T-cell (primary cell): ENCODE data around the gene COQ6. TPM values are rescaled to one million over a fixed set of nuclear protein-coding genes. Genes with fewer than 3 reads are reported as not detected.

ENCODE experiments used
- ATAC-seq, 4 experiments: fragments of 200-7000 bp in 3 of 4; fragments of 150-1000 bp in 1 of 4; cut with Tn5 transposase; replicated peaks in 1 of 4; 1 replicate in 3 of 4; 2 replicates in 1 of 4; pipeline ENCODE4 v1.10.0; 2021; ENCODE audit warnings: moderate library complexity in 3 of 4, mild to moderate bottlenecking in 2 of 4, moderate number of reproducible peaks in 1 of 4
- CTCF ChIA-PET, 2 donors: fragments of 300-600 bp; sonication (Branson Sonifier 250); formaldehyde crosslinking; loops; one replicate each; lab custom pipeline; 2022; ENCODE audit warnings: antibody characterized with exemption in 2 of 2; lab: Charles Lee
- POLR2A ChIA-PET, 2 donors: fragments of 300-600 bp; sonication (Branson Sonifier 250); formaldehyde crosslinking; loops; one replicate each; lab custom pipeline; 2022; ENCODE audit warnings: antibody characterized with exemption in 2 of 2; lab: Charles Lee
- DNase-seq, 35 experiments: peaks; one replicate each; pipeline versions ENCODE4 v3.0.0 to v3.0.0-alpha.2; 2013 to 2023
- H3K27ac ChIP-seq: one replicate; pipeline ENCODE4 v1.5.1; 2013; ENCODE audit warnings: low read length
- H3K27me3 ChIP-seq, 2 experiments: replicated peaks in 1 of 2; 1 replicate in 1 of 2; 2 replicates in 1 of 2; pipeline versions ENCODE4 v1.6.1 to v1.7.0; 2013; ENCODE audit warnings: low read length in 1 of 2, mixed read lengths in 1 of 2; ENCODE audit not compliant: control insufficient read depth in 2 of 2, insufficient read depth in 2 of 2; ENCODE audit errors: extremely low read depth in 1 of 2
- H3K36me3 ChIP-seq, 2 donors: 1 replicate in 1 of 2; 2 replicates in 1 of 2; pipeline versions ENCODE4 v1.6.1 to v1.7.0; 2013; ENCODE audit warnings: low read length in 1 of 2; ENCODE audit not compliant: control insufficient read depth in 2 of 2, insufficient read depth in 1 of 2; ENCODE audit errors: extremely low read depth in 1 of 2
- H3K4me1 ChIP-seq, 2 experiments: 1 replicate in 1 of 2; 2 replicates in 1 of 2; pipeline versions ENCODE4 v1.6.1 to v1.7.0; 2013; ENCODE audit warnings: low read length in 2 of 2, mixed read lengths in 1 of 2; ENCODE audit not compliant: insufficient read depth in 2 of 2, control insufficient read depth in 1 of 2; ENCODE audit errors: extremely low read depth in 1 of 2
- H3K4me3 ChIP-seq, 2 donors: 1 replicate in 1 of 2; 2 replicates in 1 of 2; pipeline versions ENCODE4 v1.5.1 to v1.7.0; 2013; ENCODE audit warnings: mild to moderate bottlenecking in 2 of 2, low read length in 1 of 2, moderate library complexity in 1 of 2; ENCODE audit not compliant: control insufficient read depth in 1 of 2; ENCODE audit errors: extremely low read depth in 1 of 2
- H3K9me3 ChIP-seq: 2 replicates; pipeline ENCODE4 v1.7.0; 2013
- H3K27ac Mint-ChIP-seq, 2 donors: one replicate each; pipeline ENCODE4 v1.8.0; 2020 to 2021; ENCODE audit warnings: mild to moderate bottlenecking in 2 of 2, mixed read lengths in 2 of 2
- H3K27me3 Mint-ChIP-seq, 2 donors: one replicate each; pipeline ENCODE4 v1.8.0; 2021 to 2022; ENCODE audit warnings: mixed read lengths in 2 of 2
- H3K36me3 Mint-ChIP-seq: one replicate; pipeline ENCODE4 v1.8.0; 2021; ENCODE audit warnings: mixed read lengths
- H3K4me1 Mint-ChIP-seq, 3 donors: one replicate each; pipeline ENCODE4 v1.8.0; 2020 to 2022; ENCODE audit warnings: mixed read lengths in 3 of 3, mild to moderate bottlenecking in 1 of 3
- H3K4me3 Mint-ChIP-seq, 3 donors: one replicate each; pipeline ENCODE4 v1.8.0; 2020 to 2022; ENCODE audit warnings: mild to moderate bottlenecking in 3 of 3, mixed read lengths in 3 of 3, moderate library complexity in 3 of 3
- H3K9me3 Mint-ChIP-seq, 3 donors: one replicate each; pipeline ENCODE4 v1.8.0; 2020 to 2022; ENCODE audit warnings: mixed read lengths in 3 of 3
- WGBS: methylation state at CpG from one replicate; pipeline ENCODE4 v1.1.5; 2013; ENCODE audit warnings: missing lambda C conversion rate; ENCODE audit not compliant: insufficient coverage; 5-methylcytosine and 5-hydroxymethylcytosine counted together
- total RNA-seq, 35 experiments: library from RNA in 6 of 35; stranded (reverse) in 6 of 35; fragments of 120-200 nt in 1 of 35; gene quantifications; one replicate each; pipeline versions ENCODE4 v1.2.1 to v1.2.4 and lab custom pipeline; 2013 to 2026

COQ6 gene
- total RNA-seq, 5 donors from 2014 or later (not counting 1 experiment from before 2014, with no cell fraction given), result 29.3 to 35.4 (median 33.2) TPM

GRCh38 chr14:73924337-73924736 is 25.8 kb upstream of the COQ6 start:
- Mint-ChIP-seq H3K4me3 (no peak overlapping the region), H3K27me3 (no peaks in the 10 kb centered on the region), H3K4me1 (peaks cover 0 to 3% (median 0%) of the 10 kb centered on the region in 3 donors), H3K27ac (no peak overlapping the region), H3K9me3 (no peaks in the 10 kb centered on the region), H3K36me3 (peaks cover 67% of the 10 kb centered on the region)
- no peaks in the 10 kb centered on the region for H3K4me1 ChIP-seq
- peaks cover 6 to 89% of the 10 kb centered on the region in 2 donors for H3K36me3 ChIP-seq
- no peak for ATAC-seq
- no peaks in the 10 kb centered on the region for H3K9me3 ChIP-seq
- no peak for DNase-seq
- WGBS, result 100% methylated on average over 3 of the region's 5 CpGs
- CTCF ChIA-PET, result no interaction called here
- no peaks in the 10 kb centered on the region for H3K27me3 ChIP-seq
- no peak overlapping the region for H3K27ac ChIP-seq
- no peak overlapping the region for H3K4me3 ChIP-seq
- POLR2A ChIA-PET, result no interaction called here

- Histone ChIP-seq H3K9me3 (no peaks in the 10 kb centered on the region), H3K4me3 (no peak overlapping the region), H3K36me3 (peaks cover 5 to 69% of the 10 kb centered on the region in 2 donors), H3K4me1 (peaks cover 0 to 2% of the 10 kb centered on the region in 2 experiments), H3K27me3 (no peaks in the 10 kb centered on the region), H3K27ac (no peak overlapping the region)
- no peak overlapping the region for H3K27ac Mint-ChIP-seq
- no peaks in the 10 kb centered on the region for H3K27me3 Mint-ChIP-seq
- ChIA-PET POLR2A (interaction anchor here in 1 of 2 donors (0.6 kb wide), 2 partner anchors 54 to 124 kb away, joined by 3 read pairs; no protein-coding TSS in a partner anchor), CTCF (interaction anchor here (0.7 to 1.2 kb wide), 3 partner anchors 11 to 666 kb away, joined by 3 to 5 read pairs (median 4); no protein-coding TSS in a partner anchor)
- no CpG with 5 or more reads among the region's 2 CpGs for WGBS
- no peak overlapping the region for H3K4me3 Mint-ChIP-seq
- H3K4me1 Mint-ChIP-seq, result peaks cover 8 to 12% (median 8%) of the 10 kb centered on the region in 3 donors
- DNase-seq (peak in 1 of 35 experiments; percentile 15), ATAC-seq (no peak)
- peaks cover 36% of the 10 kb centered on the region for H3K36me3 Mint-ChIP-seq
- H3K9me3 Mint-ChIP-seq, result no peaks in the 10 kb centered on the region
Measured at GRCh38 chr14:73935666-73936065, 14.4 kb upstream of the COQ6 start.

GRCh38 chr14:73936548-73936947 is 13.6 kb upstream of the COQ6 start:
- H3K36me3 ChIP-seq, result peaks cover 5 to 64% of the 10 kb centered on the region in 2 donors
- POLR2A ChIA-PET, result interaction anchor here in 1 of 2 donors (0.6 kb wide), 1 partner anchor 15 kb away, joined by 8 read pairs; no protein-coding TSS in a partner anchor
- no peaks in the 10 kb centered on the region for H3K27me3 ChIP-seq
- no peaks in the 10 kb centered on the region for H3K9me3 Mint-ChIP-seq
- H3K27ac ChIP-seq, result no peak overlapping the region
- H3K27me3 Mint-ChIP-seq, result no peaks in the 10 kb centered on the region
- CTCF ChIA-PET, result no interaction called here
- H3K4me3 Mint-ChIP-seq, result no peak overlapping the region
- peaks cover 0 to 2% of the 10 kb centered on the region in 2 experiments for H3K4me1 ChIP-seq
- no peaks in the 10 kb centered on the region for H3K9me3 ChIP-seq
- H3K4me1 Mint-ChIP-seq, result peaks cover 2 to 5% (median 2%) of the 10 kb centered on the region in 3 donors
- DNase-seq, result no peak
- WGBS, result no CpG with 5 or more reads among the region's 1 CpG
- no peak overlapping the region for H3K27ac Mint-ChIP-seq
- no peak for ATAC-seq
- H3K36me3 Mint-ChIP-seq, result peaks cover 31% of the 10 kb centered on the region
- H3K4me3 ChIP-seq, result no peak overlapping the region

GRCh38 chr14:73937012-73937411 is 13.1 kb upstream of the COQ6 start:
- ATAC-seq, result no peak
- no peak overlapping the region for H3K4me3 ChIP-seq
- Mint-ChIP-seq H3K27me3 (no peaks in the 10 kb centered on the region), H3K4me1 (peaks cover 0 to under 1% (median 0%) of the 10 kb centered on the region in 3 donors), H3K4me3 (no peak overlapping the region), H3K27ac (no peak overlapping the region), H3K9me3 (no peaks in the 10 kb centered on the region), H3K36me3 (peaks cover 26% of the 10 kb centered on the region)
- no peaks in the 10 kb centered on the region for H3K27me3 ChIP-seq
- no peaks in the 10 kb centered on the region for H3K9me3 ChIP-seq
- no CpG with 5 or more reads among the region's 2 CpGs for WGBS
- ChIA-PET CTCF (interaction anchor here in 1 of 2 donors (0.7 kb wide), 1 partner anchor 9 kb away, joined by 3 read pairs; no protein-coding TSS in a partner anchor), POLR2A (interaction anchor here in 1 of 2 donors (0.6 kb wide), 1 partner anchor 15 kb away, joined by 8 read pairs; no protein-coding TSS in a partner anchor)
- H3K27ac ChIP-seq, result no peak overlapping the region
- no peak for DNase-seq
- peaks cover 5 to 60% of the 10 kb centered on the region in 2 donors for H3K36me3 ChIP-seq
- H3K4me1 ChIP-seq, result no peaks in the 10 kb centered on the region

- no peak overlapping the region for H3K4me3 Mint-ChIP-seq
- H3K27me3 ChIP-seq, result no peaks in the 10 kb centered on the region
- ChIA-PET CTCF (interaction anchor here in 1 of 2 donors (0.6 to 0.9 kb wide), 2 partner anchors 22 to 91 kb away, joined by 3 read pairs; partner anchors contain the start of gene PTGR2), POLR2A (no interaction called here)
- H3K9me3 Mint-ChIP-seq, result no peaks in the 10 kb centered on the region
- no peaks in the 10 kb centered on the region for H3K9me3 ChIP-seq
- H3K4me3 ChIP-seq, result no peak overlapping the region
- no peaks in the 10 kb centered on the region for H3K4me1 ChIP-seq
- 75% methylated on average over 6 of the region's 7 CpGs for WGBS
- ATAC-seq, result no peak
- DNase-seq, result no peak
- H3K27ac ChIP-seq, result no peak overlapping the region
- H3K36me3 Mint-ChIP-seq, result peaks cover 21% of the 10 kb centered on the region
- H3K27me3 Mint-ChIP-seq, result no peaks in the 10 kb centered on the region
- peaks cover 0 to 5% (median 0%) of the 10 kb centered on the region in 3 donors for H3K4me1 Mint-ChIP-seq
- peaks cover 8 to 47% of the 10 kb centered on the region in 2 donors for H3K36me3 ChIP-seq
- H3K27ac Mint-ChIP-seq, result no peak overlapping the region
Measured at GRCh38 chr14:73942180-73942579, 7.9 kb upstream of the COQ6 start.

- peaks cover 21% of the 10 kb centered on the region for H3K36me3 Mint-ChIP-seq
- peaks cover 8 to 41% of the 10 kb centered on the region in 2 donors for H3K36me3 ChIP-seq
- CTCF ChIA-PET, result interaction anchor here in 1 of 2 donors (0.9 kb wide), 1 partner anchor 92 kb away, joined by 3 read pairs; the partner anchor contains the start of gene PTGR2
- DNase-seq, result no peak
- no peaks in the 10 kb centered on the region for H3K27me3 Mint-ChIP-seq
- no peak overlapping the region for H3K4me3 ChIP-seq
- peaks cover 0 to 7% (median 0%) of the 10 kb centered on the region in 3 donors for H3K4me1 Mint-ChIP-seq
- H3K4me1 ChIP-seq, result no peaks in the 10 kb centered on the region
- POLR2A ChIA-PET, result no interaction called here
- no peaks in the 10 kb centered on the region for H3K9me3 ChIP-seq
- WGBS, result 58% methylated on average over 4 of the region's 4 CpGs
- H3K27ac ChIP-seq, result no peak overlapping the region
- no peak for ATAC-seq
- no peak overlapping the region for H3K4me3 Mint-ChIP-seq
- H3K9me3 Mint-ChIP-seq, result no peaks in the 10 kb centered on the region
- no peaks in the 10 kb centered on the region for H3K27me3 ChIP-seq
- H3K27ac Mint-ChIP-seq, result peak overlapping the region in 1 of 2 donors; percentile 41
Measured at GRCh38 chr14:73943083-73943482, 7.0 kb upstream of the COQ6 start.
